Right lobe of liver (tissue), 4 donors: ENCODE data around the gene TMC2.

Experiments used
- CTCF ChIP-seq, 4 donors: fragments of 200-600 bp in 3 of 4; fragments of 450-650 bp in 1 of 4; IDR thresholded peaks; one replicate each; pipeline versions ENCODE4 v1.5.1 to v1.8.0; 2016 to 2022; ENCODE audit warnings: antibody characterized with exemption in 4 of 4, mild to moderate bottlenecking in 2 of 4
- POLR2A ChIP-seq: fragments of 450-650 bp; IDR thresholded peaks from one replicate; pipeline ENCODE4 v1.6.1; 2017; ENCODE audit warnings: antibody characterized with exemption, mild to moderate bottlenecking
- donor health status: DM: no; HTN: no; CAD: no.
- donor health status: DM: no; HTN: no; CAD: no.
- donor health status: DM: no; HTN: yes; CAD: no.

- TF ChIP-seq CTCF (IDR thresholded peaks at IDR 0.05) (no peak), POLR2A (no peak)
Measured at GRCh38 chr20:2544211-2544610, 7.8 kb downstream of the TMC2 start.
